GM12878 (cell line): ENCODE data around the gene CCNB1IP1. TPM values are rescaled to one million over a fixed set of nuclear protein-coding genes. Genes with fewer than 3 reads are reported as not detected.
A peak's percentile ranks its signal among the peaks of the same experiment; 100 is the strongest.

Experiments
- ASH2L ChIP-seq: fragments of 300-600, 200-600 bp; sonication (generic); IDR thresholded peaks from 2 replicates; pipeline ENCODE4 v1.6.1; 2017; ENCODE audit warnings: low read depth, mild to moderate bottlenecking, borderline replicate concordance
- BACH1 ChIP-seq: fragments of 450-650 bp; IDR thresholded peaks from 2 replicates; pipeline ENCODE4 v1.6.1; 2017; ENCODE audit warnings: mild to moderate bottlenecking, borderline replicate concordance
- DPF2 ChIP-seq: fragments of 450-650 bp; IDR thresholded peaks from 2 replicates; pipeline ENCODE4 v1.6.1; 2017; ENCODE audit warnings: mild to moderate bottlenecking
- EED ChIP-seq: sonication (generic); IDR thresholded peaks from 2 replicates; pipeline ENCODE4 v1.6.1; 2016; ENCODE audit warnings: antibody characterized with exemption, low read depth
- EGR1 ChIP-seq, 2 experiments: IDR thresholded peaks; 1 replicate in 1 of 2; 2 replicates in 1 of 2; pipeline ENCODE4 v1.6.1; 2011 to 2012; ENCODE audit warnings: low read depth in 2 of 2, low read length in 2 of 2, borderline replicate concordance in 1 of 2, mild to moderate bottlenecking in 1 of 2, moderate library complexity in 1 of 2
- FOXK2 ChIP-seq: fragments of 450-650 bp; IDR thresholded peaks from 2 replicates; pipeline ENCODE4 v1.6.1; 2017; ENCODE audit warnings: mild to moderate bottlenecking, moderate library complexity
- IKZF2 ChIP-seq, 2 experiments: fragments of 450-650 bp; IDR thresholded peaks; 2 replicates each; pipeline ENCODE4 v1.6.1; 2017; ENCODE audit warnings: mild to moderate bottlenecking in 2 of 2, moderate library complexity in 2 of 2
- LARP7 ChIP-seq: fragments of 450-650 bp; IDR thresholded peaks from 2 replicates; pipeline ENCODE4 v1.6.1; 2017; ENCODE audit warnings: mild to moderate bottlenecking
- MYB ChIP-seq: fragments of 150-350 bp; IDR thresholded peaks from 2 replicates; pipeline ENCODE4 v1.6.1; 2014; ENCODE audit warnings: mild to moderate bottlenecking, low read depth, low read length, borderline replicate concordance
- POLR2AphosphoS5 ChIP-seq: IDR thresholded peaks from 2 replicates; pipeline ENCODE4 v1.6.1; 2011; ENCODE audit warnings: mild to moderate bottlenecking, low read length, inconsistent platforms
- RELA ChIP-seq: fragments of 450-650 bp; IDR thresholded peaks from 2 replicates; pipeline ENCODE4 v1.8.0; 2014; ENCODE audit warnings: borderline replicate concordance; ENCODE audit not compliant: partially characterized antibody
- RFX5 ChIP-seq: IDR thresholded peaks from 2 replicates; pipeline ENCODE4 v1.6.1; 2011; ENCODE audit warnings: low read depth, low read length, improper control_type of control experiment
- SUPT20H ChIP-seq: IDR thresholded peaks from 2 replicates; pipeline ENCODE4 v1.6.1; 2011; ENCODE audit warnings: low read depth, mild to moderate bottlenecking, low read length, moderate library complexity, borderline replicate concordance; ENCODE audit not compliant: control insufficient read depth
- TCF7 ChIP-seq: IDR thresholded peaks from 2 replicates; pipeline ENCODE4 v1.6.1; 2014; ENCODE audit warnings: antibody characterized with exemption, borderline replicate concordance
- YY1 ChIP-seq: IDR thresholded peaks from 2 replicates; pipeline ENCODE4 v1.6.1; 2011; ENCODE audit warnings: low read depth, mild to moderate bottlenecking, low read length
- ZBTB40 ChIP-seq: fragments of 450-650 bp; IDR thresholded peaks from 2 replicates; pipeline ENCODE4 v1.6.1; 2016; ENCODE audit warnings: mild to moderate bottlenecking, moderate library complexity, borderline replicate concordance
- ZNF217 ChIP-seq: fragments of 450-650 bp; IDR thresholded peaks from 2 replicates; pipeline ENCODE4 v1.6.1; 2017; ENCODE audit warnings: antibody characterized with exemption, mild to moderate bottlenecking
- ZNF274 ChIP-seq: IDR thresholded peaks from one replicate; pipeline ENCODE4 v1.8.0; 2011; ENCODE audit not compliant: insufficient read length, insufficient read depth
- polyA plus RNA-seq, 11 experiments: library from polyadenylated mRNA; depleted of rRNA in 4 of 11; unstranded in 6 of 11; stranded (reverse) in 5 of 11; fragments of >200 nt; fragmentation: Nextera tagmentation in 4 of 11; fragmentation: Illumina TruSeq in 1 of 11; extraction: Ambion mirVana in 4 of 11; extraction: Trizol in 1 of 11; gene quantifications; 1 replicate in 1 of 11; 2 replicates in 10 of 11; pipeline versions ENCODE4 v1.2.1 to v1.2.3, GENCODE V29; 2011 to 2016; ENCODE audit warnings: inconsistent platforms in 2 of 11, missing spikeins in 2 of 11, low read depth in 1 of 11
- total RNA-seq, 4 experiments: library from RNA; depleted of rRNA in 3 of 4; stranded (reverse); fragments of >200 nt in 3 of 4; fragmentation: Illumina TruSeq in 1 of 4; extraction: Trizol in 1 of 4; gene quantifications; 2 replicates each; pipeline versions ENCODE4 v1.2.1 to v1.2.3, GENCODE V29; 2013 to 2021
- TF ChIP-seq, protein P1 (sequence below): IDR thresholded peaks from 2 replicates; pipeline ENCODE4 v1.6.1; 2011; ENCODE audit warnings: low read depth, low read length, improper control_type of control experiment, borderline replicate concordance
- TF ChIP-seq, protein P2 (sequence below): fragments of 450-650 bp; formaldehyde crosslinking; IDR thresholded peaks from 2 replicates; pipeline ENCODE4 v1.5.0; 2022; ENCODE audit warnings: mild to moderate bottlenecking, missing genetic modification characterization
- TF ChIP-seq, protein P3 (sequence below): fragments of 450-650 bp; IDR thresholded peaks from 2 replicates; pipeline ENCODE4 v1.6.1; 2017; ENCODE audit warnings: mild to moderate bottlenecking

Gene CCNB1IP1
- total and polyA plus RNA-seq, 10 of the 15 experiments (the other 5 are each of a cell fraction or from before 2014, with no cell fraction given): 20.4 to 165 (median 86.5) TPM

GRCh38 chr14:20295067-20295466, 38.0 kb downstream of the CCNB1IP1 start (continued):
- TF ChIP-seq RELA: peak; percentile 96
- TF ChIP-seq RFX5: no peak
- peak; percentile 92 for TF ChIP-seq EED
- TF ChIP-seq ZBTB40: no peak
- no peak for TF ChIP-seq SUPT20H
- TF ChIP-seq ZNF217: peak; percentile 68; the same call in 1 of the 2 replicates
- peak; percentile 69; the same call in 1 of the 2 replicates for TF ChIP-seq MYB
- peak; percentile 93 to 95 for TF ChIP-seq IKZF2 (IDR thresholded peaks at IDR 0.05)
- no peak for TF ChIP-seq LARP7
- TF ChIP-seq, protein P1, sequence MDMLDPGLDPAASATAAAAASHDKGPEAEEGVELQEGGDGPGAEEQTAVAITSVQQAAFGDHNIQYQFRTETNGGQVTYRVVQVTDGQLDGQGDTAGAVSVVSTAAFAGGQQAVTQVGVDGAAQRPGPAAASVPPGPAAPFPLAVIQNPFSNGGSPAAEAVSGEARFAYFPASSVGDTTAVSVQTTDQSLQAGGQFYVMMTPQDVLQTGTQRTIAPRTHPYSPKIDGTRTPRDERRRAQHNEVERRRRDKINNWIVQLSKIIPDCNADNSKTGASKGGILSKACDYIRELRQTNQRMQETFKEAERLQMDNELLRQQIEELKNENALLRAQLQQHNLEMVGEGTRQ: no peak
- TF ChIP-seq ZNF274: no peak
- peak; percentile 89 for TF ChIP-seq TCF7
- TF ChIP-seq DPF2: peak; percentile 93
- TF ChIP-seq, protein P2, sequence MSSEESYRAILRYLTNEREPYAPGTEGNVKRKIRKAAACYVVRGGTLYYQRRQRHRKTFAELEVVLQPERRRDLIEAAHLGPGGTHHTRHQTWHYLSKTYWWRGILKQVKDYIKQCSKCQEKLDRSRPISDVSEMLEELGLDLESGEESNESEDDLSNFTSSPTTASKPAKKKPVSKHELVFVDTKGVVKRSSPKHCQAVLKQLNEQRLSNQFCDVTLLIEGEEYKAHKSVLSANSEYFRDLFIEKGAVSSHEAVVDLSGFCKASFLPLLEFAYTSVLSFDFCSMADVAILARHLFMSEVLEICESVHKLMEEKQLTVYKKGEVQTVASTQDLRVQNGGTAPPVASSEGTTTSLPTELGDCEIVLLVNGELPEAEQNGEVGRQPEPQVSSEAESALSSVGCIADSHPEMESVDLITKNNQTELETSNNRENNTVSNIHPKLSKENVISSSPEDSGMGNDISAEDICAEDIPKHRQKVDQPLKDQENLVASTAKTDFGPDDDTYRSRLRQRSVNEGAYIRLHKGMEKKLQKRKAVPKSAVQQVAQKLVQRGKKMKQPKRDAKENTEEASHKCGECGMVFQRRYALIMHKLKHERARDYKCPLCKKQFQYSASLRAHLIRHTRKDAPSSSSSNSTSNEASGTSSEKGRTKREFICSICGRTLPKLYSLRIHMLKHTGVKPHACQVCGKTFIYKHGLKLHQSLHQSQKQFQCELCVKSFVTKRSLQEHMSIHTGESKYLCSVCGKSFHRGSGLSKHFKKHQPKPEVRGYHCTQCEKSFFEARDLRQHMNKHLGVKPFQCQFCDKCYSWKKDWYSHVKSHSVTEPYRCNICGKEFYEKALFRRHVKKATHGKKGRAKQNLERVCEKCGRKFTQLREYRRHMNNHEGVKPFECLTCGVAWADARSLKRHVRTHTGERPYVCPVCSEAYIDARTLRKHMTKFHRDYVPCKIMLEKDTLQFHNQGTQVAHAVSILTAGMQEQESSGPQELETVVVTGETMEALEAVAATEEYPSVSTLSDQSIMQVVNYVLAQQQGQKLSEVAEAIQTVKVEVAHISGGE (CRISPR knock-in tag): no peak
- no peak for TF ChIP-seq ASH2L
- TF ChIP-seq, protein P3, sequence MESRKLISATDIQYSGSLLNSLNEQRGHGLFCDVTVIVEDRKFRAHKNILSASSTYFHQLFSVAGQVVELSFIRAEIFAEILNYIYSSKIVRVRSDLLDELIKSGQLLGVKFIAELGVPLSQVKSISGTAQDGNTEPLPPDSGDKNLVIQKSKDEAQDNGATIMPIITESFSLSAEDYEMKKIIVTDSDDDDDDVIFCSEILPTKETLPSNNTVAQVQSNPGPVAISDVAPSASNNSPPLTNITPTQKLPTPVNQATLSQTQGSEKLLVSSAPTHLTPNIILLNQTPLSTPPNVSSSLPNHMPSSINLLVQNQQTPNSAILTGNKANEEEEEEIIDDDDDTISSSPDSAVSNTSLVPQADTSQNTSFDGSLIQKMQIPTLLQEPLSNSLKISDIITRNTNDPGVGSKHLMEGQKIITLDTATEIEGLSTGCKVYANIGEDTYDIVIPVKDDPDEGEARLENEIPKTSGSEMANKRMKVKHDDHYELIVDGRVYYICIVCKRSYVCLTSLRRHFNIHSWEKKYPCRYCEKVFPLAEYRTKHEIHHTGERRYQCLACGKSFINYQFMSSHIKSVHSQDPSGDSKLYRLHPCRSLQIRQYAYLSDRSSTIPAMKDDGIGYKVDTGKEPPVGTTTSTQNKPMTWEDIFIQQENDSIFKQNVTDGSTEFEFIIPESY: no peak
- no peak for TF ChIP-seq YY1
- TF ChIP-seq EGR1 (IDR thresholded peaks at IDR 0.05; ENCODE audit: borderline replicate concordance in 1 of 2, low read depth in 2 of 2, low read length in 2 of 2): no peak
- TF ChIP-seq BACH1: 0 out of 2 replicates have a peak, but pooled peaks have one; percentile 21
- TF ChIP-seq POLR2AphosphoS5: no peak
- no peak for TF ChIP-seq FOXK2
